Measurements from ENCODE around the gene FHIP1A.

DNA sequence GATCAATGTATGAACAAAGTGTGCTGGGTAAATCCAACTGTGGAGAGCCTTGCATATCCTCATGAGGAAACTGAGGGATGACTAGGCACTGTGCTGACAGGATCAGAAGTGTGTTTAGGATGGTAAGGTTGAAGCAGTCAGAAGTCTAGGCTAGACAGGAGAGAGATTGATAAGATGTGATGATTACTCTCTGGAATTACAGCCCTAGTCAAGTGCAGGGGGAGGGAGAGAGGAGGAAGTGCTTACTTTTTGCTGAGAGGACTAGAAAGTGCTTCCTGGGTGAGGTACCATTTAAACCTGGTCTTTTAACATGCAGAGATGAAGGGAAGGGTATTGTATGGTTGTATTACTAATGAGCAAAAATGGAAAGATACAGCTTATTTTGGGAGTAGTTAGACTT lies 23.7 kb downstream of the FHIP1A start:
- TF ChIP-seq, protein P1, sequence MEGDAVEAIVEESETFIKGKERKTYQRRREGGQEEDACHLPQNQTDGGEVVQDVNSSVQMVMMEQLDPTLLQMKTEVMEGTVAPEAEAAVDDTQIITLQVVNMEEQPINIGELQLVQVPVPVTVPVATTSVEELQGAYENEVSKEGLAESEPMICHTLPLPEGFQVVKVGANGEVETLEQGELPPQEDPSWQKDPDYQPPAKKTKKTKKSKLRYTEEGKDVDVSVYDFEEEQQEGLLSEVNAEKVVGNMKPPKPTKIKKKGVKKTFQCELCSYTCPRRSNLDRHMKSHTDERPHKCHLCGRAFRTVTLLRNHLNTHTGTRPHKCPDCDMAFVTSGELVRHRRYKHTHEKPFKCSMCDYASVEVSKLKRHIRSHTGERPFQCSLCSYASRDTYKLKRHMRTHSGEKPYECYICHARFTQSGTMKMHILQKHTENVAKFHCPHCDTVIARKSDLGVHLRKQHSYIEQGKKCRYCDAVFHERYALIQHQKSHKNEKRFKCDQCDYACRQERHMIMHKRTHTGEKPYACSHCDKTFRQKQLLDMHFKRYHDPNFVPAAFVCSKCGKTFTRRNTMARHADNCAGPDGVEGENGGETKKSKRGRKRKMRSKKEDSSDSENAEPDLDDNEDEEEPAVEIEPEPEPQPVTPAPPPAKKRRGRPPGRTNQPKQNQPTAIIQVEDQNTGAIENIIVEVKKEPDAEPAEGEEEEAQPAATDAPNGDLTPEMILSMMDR (IDR thresholded peaks at IDR 0.05), result no peak
- TF ChIP-seq POLR2A (IDR thresholded peaks at IDR 0.05), result no peak
- TF ChIP-seq POLR2AphosphoS5 (IDR thresholded peaks at IDR 0.05), result no peak
